ENCODE results near the gene LINGO3. TPM values are rescaled to one million over a fixed set of nuclear protein-coding genes. Genes with fewer than 3 reads are reported as not detected.

Gene LINGO3
- total and polyA plus RNA-seq, 2 of the 4 experiments (the other 2 are of a cell fraction), result not detected

GRCh38 chr19:2341982-2342381, 34.0 kb upstream of the LINGO3 start:
- dilution Hi-C loops (cut with HindIII; ENCODE audit: low sequenced_read_pairs, unreplicated experiment), result no loop called here
- Histone ChIP-seq H3K36me3 (ENCODE audit: control insufficient read depth, insufficient read depth, low read length) (peaks cover 36% of the 10 kb centered on the region), H2AFZ (replicated peaks; ENCODE audit: low read length, poor library complexity) (no peak overlapping the region), H3K14ac (replicated peaks; ENCODE audit: low read depth, low read length) (no peak overlapping the region), H3K18ac (ENCODE audit: low read depth, low read length) (no peak overlapping the region), H3K79me1 (ENCODE audit: low read depth in 1 of 2, low read length in 2 of 2) (peaks cover 0 to 12% of the 10 kb centered on the region in 2 experiments; a peak in 2 of 4 replicates), H3K4me3 (ENCODE audit: insufficient read depth, low read depth, low read length) (no peak overlapping the region), H4K91ac (ENCODE audit: insufficient read depth, low read depth, low read length) (no peak overlapping the region), H3K4ac (ENCODE audit: low read depth, low read length) (no peak overlapping the region), H2AK5ac (ENCODE audit: low read depth, low read length) (no peak overlapping the region), H3K27ac (ENCODE audit: insufficient read depth, low read length) (no peak overlapping the region), H2BK5ac (ENCODE audit: low read depth, low read length, poor library complexity, severe bottlenecking) (no peak overlapping the region), H3K4me2 (ENCODE audit: low read depth, low read length) (no peak overlapping the region), H3K4me1 (ENCODE audit: control insufficient read depth, insufficient read depth, low read length) (no peaks in the 10 kb centered on the region), H2AK9ac (replicated peaks; ENCODE audit: low read depth, low read length, poor library complexity) (no peak overlapping the region), H3K9ac (ENCODE audit: low read depth, low read length) (no peak overlapping the region), H3K9me3 (ENCODE audit: control insufficient read depth, insufficient read depth, low read length) (no peaks in the 10 kb centered on the region), H3K9me1 (ENCODE audit: insufficient read depth, low read length) (no peaks in the 10 kb centered on the region), H2BK20ac (ENCODE audit: low read depth, low read length) (no peak overlapping the region), H4K5ac (ENCODE audit: low read depth, low read length) (no peak overlapping the region), H3K27me3 (ENCODE audit: control insufficient read depth, insufficient read depth, low read length) (no peaks in the 10 kb centered on the region), H2BK120ac (ENCODE audit: low read depth, low read length) (no peak overlapping the region), H3K23ac (ENCODE audit: low read depth, low read length) (no peak overlapping the region), H4K20me1 (ENCODE audit: insufficient read depth, low read length) (no peaks in the 10 kb centered on the region; the same call in none of the 2 replicates), H2BK15ac (ENCODE audit: low read depth, low read length) (no peak overlapping the region), H4K8ac (ENCODE audit: low read depth in 2 of 2, low read length in 2 of 2) (no peak overlapping the region), H3K56ac (ENCODE audit: extremely low read depth, insufficient read depth, low read length) (no peak overlapping the region)
- TF ChIP-seq RAD21 (IDR thresholded peaks at IDR 0.05; ENCODE audit: low read length) (no peak), RFX5 (IDR thresholded peaks at IDR 0.05; ENCODE audit: low read depth, low read length) (no peak)
- 67% methylated on average over 2 of the region's 15 CpGs; no CpG with 5 or more reads in 1 of the 2 experiments for whole genome bisulfite sequencing, 2 experiments (ENCODE audit: extremely low coverage in 2 of 2, insufficient read length in 1 of 2)
- in situ Hi-C loops (cut with MboI; ENCODE audit: low sequenced_read_pairs), result no loop called here
- ChIA-PET POLR2A (ENCODE audit: unreplicated experiment) (no interaction called here), CTCF (no interaction called here)
- DNase-seq (no peak), ATAC-seq (ENCODE audit: low read depth) (no peak)
- BruUV-seq (replicated peaks), result no TSS peak
- intact Hi-C loops (cut with micrococcal nuclease), result no loop called here
